ENCODE measurements around the gene CFDP1.

DNA sequence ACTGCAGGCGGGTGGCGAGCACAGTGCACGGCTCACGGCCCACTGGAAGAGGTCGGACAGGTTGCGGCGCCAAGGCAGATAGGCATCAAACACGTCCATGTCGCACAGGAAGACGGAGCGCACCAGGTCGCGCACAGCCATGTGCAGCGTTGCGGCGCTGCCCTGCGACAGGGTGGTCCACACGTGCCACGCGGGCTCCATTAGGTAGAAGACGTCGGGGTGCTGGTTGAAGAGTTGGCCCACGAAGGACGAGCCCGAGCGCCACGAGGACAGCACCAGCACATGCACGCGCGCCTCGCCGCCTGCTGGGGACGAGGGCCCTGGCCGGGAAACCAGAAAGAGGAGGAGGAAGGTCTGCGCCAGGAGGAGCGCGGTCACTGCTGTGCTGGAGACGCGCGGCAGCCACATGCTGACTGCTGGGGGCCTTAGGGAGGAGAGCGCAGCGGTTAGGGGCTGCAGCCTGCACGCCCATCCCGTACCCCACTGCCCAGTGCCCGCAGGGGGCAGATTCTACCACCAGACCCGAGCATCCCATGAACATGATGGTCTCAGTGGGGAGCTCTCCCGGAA, 46.2 kb upstream of the CFDP1 start:
- TF ChIP-seq POLR2AphosphoS5 (IDR thresholded peaks at IDR 0.05; ENCODE audit: low read depth) (no peak), CTCF (IDR thresholded peaks at IDR 0.05; ENCODE audit: insufficient read depth, low read length) (no peak), SPI1 (IDR thresholded peaks at IDR 0.05; ENCODE audit: borderline replicate concordance, low read depth) (no peak), GABPA (IDR thresholded peaks at IDR 0.05; ENCODE audit: low read depth) (no peak)
- TF ChIP-seq, protein P1, sequence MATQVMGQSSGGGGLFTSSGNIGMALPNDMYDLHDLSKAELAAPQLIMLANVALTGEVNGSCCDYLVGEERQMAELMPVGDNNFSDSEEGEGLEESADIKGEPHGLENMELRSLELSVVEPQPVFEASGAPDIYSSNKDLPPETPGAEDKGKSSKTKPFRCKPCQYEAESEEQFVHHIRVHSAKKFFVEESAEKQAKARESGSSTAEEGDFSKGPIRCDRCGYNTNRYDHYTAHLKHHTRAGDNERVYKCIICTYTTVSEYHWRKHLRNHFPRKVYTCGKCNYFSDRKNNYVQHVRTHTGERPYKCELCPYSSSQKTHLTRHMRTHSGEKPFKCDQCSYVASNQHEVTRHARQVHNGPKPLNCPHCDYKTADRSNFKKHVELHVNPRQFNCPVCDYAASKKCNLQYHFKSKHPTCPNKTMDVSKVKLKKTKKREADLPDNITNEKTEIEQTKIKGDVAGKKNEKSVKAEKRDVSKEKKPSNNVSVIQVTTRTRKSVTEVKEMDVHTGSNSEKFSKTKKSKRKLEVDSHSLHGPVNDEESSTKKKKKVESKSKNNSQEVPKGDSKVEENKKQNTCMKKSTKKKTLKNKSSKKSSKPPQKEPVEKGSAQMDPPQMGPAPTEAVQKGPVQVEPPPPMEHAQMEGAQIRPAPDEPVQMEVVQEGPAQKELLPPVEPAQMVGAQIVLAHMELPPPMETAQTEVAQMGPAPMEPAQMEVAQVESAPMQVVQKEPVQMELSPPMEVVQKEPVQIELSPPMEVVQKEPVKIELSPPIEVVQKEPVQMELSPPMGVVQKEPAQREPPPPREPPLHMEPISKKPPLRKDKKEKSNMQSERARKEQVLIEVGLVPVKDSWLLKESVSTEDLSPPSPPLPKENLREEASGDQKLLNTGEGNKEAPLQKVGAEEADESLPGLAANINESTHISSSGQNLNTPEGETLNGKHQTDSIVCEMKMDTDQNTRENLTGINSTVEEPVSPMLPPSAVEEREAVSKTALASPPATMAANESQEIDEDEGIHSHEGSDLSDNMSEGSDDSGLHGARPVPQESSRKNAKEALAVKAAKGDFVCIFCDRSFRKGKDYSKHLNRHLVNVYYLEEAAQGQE (IDR thresholded peaks at IDR 0.05; ENCODE audit: insufficient replicate concordance, low read depth), result no peak
